A673 (cell line): ENCODE results near the gene GIGYF2. TPM values are rescaled to one million over a fixed set of nuclear protein-coding genes. Genes with fewer than 3 reads are reported as not detected.

Source experiments
- BruUV-seq: library from RNA; stranded (reverse); fragments of 400-500 nt; replicated peaks from 2 replicates; lab custom pipeline; 2021; lab: Mats Ljungman, UMichigan
- CTCF ChIA-PET: fragments of 300-600 bp; sonication (Branson Sonifier 250); formaldehyde crosslinking; loops from one replicate; lab custom pipeline; 2022; ENCODE audit warnings: antibody characterized with exemption; lab: Charles Lee
- POLR2A ChIA-PET: fragments of 300-600 bp; sonication (Branson Sonifier 250); formaldehyde crosslinking; loops from one replicate; lab custom pipeline; 2022; ENCODE audit warnings: antibody characterized with exemption; ENCODE audit not compliant: low non-redundant PET; lab: Charles Lee
- DNase-seq: peaks from one replicate; pipeline ENCODE4 v3.0.0-alpha.2; 2015; ENCODE audit warnings: low spot score
- H3K27ac ChIP-seq: fragments of 200-600 bp; sonication (generic); 2 replicates; pipeline ENCODE4 v1.5.1; 2016; ENCODE audit warnings: mixed run types, low read depth, mild to moderate bottlenecking, mixed read lengths, antibody characterized with exemption, low read length; ENCODE audit not compliant: poor library complexity, severe bottlenecking
- H3K27me3 ChIP-seq: fragments of 200-600 bp; sonication (generic); replicated peaks from 2 replicates; pipeline ENCODE4 v1.6.1; 2017; ENCODE audit warnings: mixed run types, low read depth, mild to moderate bottlenecking, mixed read lengths, antibody characterized with exemption, low read length; ENCODE audit not compliant: insufficient read depth, poor library complexity
- H3K36me3 ChIP-seq: fragments of 200-600 bp; sonication (generic); 2 replicates; pipeline ENCODE4 v1.6.1; 2016; ENCODE audit warnings: mixed run types, mild to moderate bottlenecking, mixed read lengths, antibody characterized with exemption, low read length; ENCODE audit not compliant: insufficient read depth, poor library complexity, severe bottlenecking
- H3K4me1 ChIP-seq: fragments of 200-600 bp; sonication (generic); 2 replicates; pipeline ENCODE4 v1.6.1; 2017; ENCODE audit warnings: mixed run types, mild to moderate bottlenecking, mixed read lengths, antibody characterized with exemption, low read length; ENCODE audit not compliant: insufficient read depth, poor library complexity, severe bottlenecking
- H3K4me3 ChIP-seq: fragments of 200-600 bp; sonication (generic); 2 replicates; pipeline ENCODE4 v1.5.1; 2016; ENCODE audit warnings: low read depth, mixed run types, mild to moderate bottlenecking, mixed read lengths, low read length; ENCODE audit not compliant: poor library complexity, severe bottlenecking
- H3K9me3 ChIP-seq: fragments of 200-600 bp; sonication (generic); 2 replicates; pipeline ENCODE4 v1.6.1; 2016; ENCODE audit warnings: mixed run types, low read depth, mild to moderate bottlenecking, mixed read lengths, antibody characterized with exemption, low read length; ENCODE audit not compliant: poor library complexity, severe bottlenecking
- CTCF ChIP-seq: fragments of 300-800, 200-600 bp; sonication (generic); conservative IDR thresholded peaks from 2 replicates; pipeline ENCODE4 v1.5.1; 2017; ENCODE audit warnings: low read depth, mild to moderate bottlenecking, antibody characterized with exemption, low read length, moderate library complexity, mixed read lengths
- EZH2 ChIP-seq: fragments of 200-600 bp; sonication (generic); IDR thresholded peaks from 2 replicates; pipeline ENCODE4 v1.6.1; 2017; ENCODE audit warnings: borderline replicate concordance, low read depth, mild to moderate bottlenecking, mixed read lengths, antibody characterized with exemption, low read length; ENCODE audit not compliant: poor library complexity, severe bottlenecking
- intact Hi-C: fragments of 100-400 bp; cut with micrococcal nuclease; formaldehyde crosslinking; loops from one replicate; pipeline ENCODE4 v1.10.0; 2022; ENCODE audit not compliant: unreplicated experiment
- total RNA-seq: library from RNA; stranded (reverse); gene quantifications from 2 replicates; pipeline ENCODE4 v1.2.3, GENCODE V29; 2021

Gene GIGYF2
- total RNA-seq, 1 experiment from 2014 or later, result 62.8 TPM

GRCh38 chr2:232770207-232770606 is 73.1 kb downstream of the GIGYF2 start:
- intact Hi-C loops, result no loop called here
- H3K4me3 ChIP-seq, result no peak overlapping the region
- no peak for TF ChIP-seq CTCF
- TF ChIP-seq EZH2, result no peak
- H3K36me3 ChIP-seq, result peaks cover 30% of the 10 kb centered on the region
- H3K27me3 ChIP-seq, result no peaks in the 10 kb centered on the region
- ChIA-PET POLR2A (no interaction called here), CTCF (no interaction called here)
- H3K9me3 ChIP-seq, result no peaks in the 10 kb centered on the region
- no peak for DNase-seq
- no peaks in the 10 kb centered on the region for H3K4me1 ChIP-seq
- no TSS peak for BruUV-seq
- H3K27ac ChIP-seq, result no peak overlapping the region

GRCh38 chr2:232771870-232772269 is 74.7 kb downstream of the GIGYF2 start:
- no TSS peak for BruUV-seq
- DNase-seq, result no peak
- Histone ChIP-seq H3K9me3 (no peaks in the 10 kb centered on the region), H3K4me1 (peaks cover 5% of the 10 kb centered on the region), H3K4me3 (no peak overlapping the region), H3K27ac (no peak overlapping the region), H3K27me3 (no peaks in the 10 kb centered on the region), H3K36me3 (peaks cover 28% of the 10 kb centered on the region)
- ChIA-PET POLR2A (no interaction called here), CTCF (no interaction called here)
- TF ChIP-seq CTCF (no peak), EZH2 (no peak)
- intact Hi-C loops, result no loop called here

GRCh38 chr2:232772531-232772930 is 75.4 kb downstream of the GIGYF2 start:
- POLR2A ChIA-PET, result no interaction called here
- H3K4me1 ChIP-seq, result peaks cover 5% of the 10 kb centered on the region

More at GRCh38 chr2:232772531-232772930, 75.4 kb downstream of the GIGYF2 start:
- no TSS peak for BruUV-seq
- CTCF ChIA-PET, result no interaction called here
- TF ChIP-seq CTCF (no peak), EZH2 (no peak)
- no peaks in the 10 kb centered on the region for H3K9me3 ChIP-seq
- no peaks in the 10 kb centered on the region for H3K27me3 ChIP-seq
- intact Hi-C loops, result no loop called here
- peaks cover 28% of the 10 kb centered on the region for H3K36me3 ChIP-seq
- no peak overlapping the region for H3K4me3 ChIP-seq
- no peak overlapping the region for H3K27ac ChIP-seq
- no peak for DNase-seq
